Measurements from ENCODE around the gene SF3B2. TPM values are rescaled to one million over a fixed set of nuclear protein-coding genes. Genes with fewer than 3 reads are reported as not detected.
A peak's percentile ranks its signal among the peaks of the same experiment; 100 is the strongest.

Gene SF3B2
- total and polyA plus RNA-seq, 4 donors: 50.5 to 67.6 (median 57.2) TPM

DNA sequence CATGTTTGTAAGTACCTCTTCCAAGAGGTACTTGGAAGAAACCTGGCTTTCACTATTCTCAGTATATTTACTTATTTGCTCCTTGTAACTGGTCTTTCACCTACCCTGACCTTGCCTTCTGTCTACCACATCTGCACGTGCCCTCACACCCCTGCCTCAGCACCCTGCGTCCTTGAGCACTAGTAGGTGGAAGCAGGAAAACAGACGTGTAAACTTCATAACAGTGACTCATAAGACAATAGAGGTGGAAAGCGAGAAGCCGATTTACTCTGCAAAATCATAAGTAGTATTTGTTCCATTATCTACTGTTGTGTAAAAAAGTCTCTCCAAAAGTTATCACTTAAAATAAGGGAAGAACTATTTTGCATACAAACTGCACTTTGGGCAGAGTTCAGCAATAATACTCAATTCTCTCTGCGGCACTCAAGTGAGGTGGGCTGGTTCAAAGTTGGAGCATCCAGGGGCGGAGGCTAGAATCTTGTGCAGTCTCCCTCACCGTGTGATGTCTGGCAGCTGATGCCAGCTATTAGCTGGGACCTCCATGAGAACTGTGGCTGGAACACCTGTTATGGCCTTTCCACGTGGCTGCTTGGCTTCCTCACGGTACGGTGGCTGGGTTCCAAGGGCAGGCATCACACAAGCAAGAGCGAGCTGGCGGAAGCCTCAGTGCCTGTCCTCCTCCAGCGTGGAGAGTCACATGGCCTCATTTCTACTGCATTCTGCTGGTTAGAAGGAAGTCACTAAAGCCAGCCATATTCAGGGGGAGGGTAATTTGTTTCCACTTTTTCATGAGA is 48.3 kb downstream of the SF3B2 start:
- Histone ChIP-seq H3K9ac (ENCODE audit: low read depth in 1 of 2, low read length in 2 of 2) (no peak overlapping the region), H3K27ac (ENCODE audit: low read depth in 1 of 2, low read length in 2 of 2) (peak overlapping the region in 1 of 2 donors; percentile 25), H3K4me3 (ENCODE audit: low read depth in 1 of 3, low read length in 3 of 3) (no peak overlapping the region), H3K36me3 (ENCODE audit: control insufficient read depth in 4 of 4, insufficient read depth in 3 of 4, low read depth in 1 of 4, low read length in 3 of 4) (no peaks in the 10 kb centered on the region), H3K9me3 (ENCODE audit: control insufficient read depth in 4 of 4, low read length in 3 of 4) (no peaks in the 10 kb centered on the region), H3K4me1 (ENCODE audit: control insufficient read depth in 4 of 4, insufficient read depth in 4 of 4, low read length in 3 of 4) (peaks cover 0 to 3% (median 0%) of the 10 kb centered on the region in 4 donors), H3K27me3 (ENCODE audit: control insufficient read depth in 4 of 4, insufficient read depth in 4 of 4, low read length in 3 of 4) (no peaks in the 10 kb centered on the region)
- 54% methylated on average over 14 of the region's 14 CpGs for WGBS
- TF ChIP-seq YY1 (IDR thresholded peaks at IDR 0.05) (peak; percentile 47), JUND (IDR thresholded peaks at IDR 0.05) (no peak), FOXA1 (IDR thresholded peaks at IDR 0.05) (no peak), RAD21 (IDR thresholded peaks at IDR 0.05) (no peak)
- TF ChIP-seq, protein P1, sequence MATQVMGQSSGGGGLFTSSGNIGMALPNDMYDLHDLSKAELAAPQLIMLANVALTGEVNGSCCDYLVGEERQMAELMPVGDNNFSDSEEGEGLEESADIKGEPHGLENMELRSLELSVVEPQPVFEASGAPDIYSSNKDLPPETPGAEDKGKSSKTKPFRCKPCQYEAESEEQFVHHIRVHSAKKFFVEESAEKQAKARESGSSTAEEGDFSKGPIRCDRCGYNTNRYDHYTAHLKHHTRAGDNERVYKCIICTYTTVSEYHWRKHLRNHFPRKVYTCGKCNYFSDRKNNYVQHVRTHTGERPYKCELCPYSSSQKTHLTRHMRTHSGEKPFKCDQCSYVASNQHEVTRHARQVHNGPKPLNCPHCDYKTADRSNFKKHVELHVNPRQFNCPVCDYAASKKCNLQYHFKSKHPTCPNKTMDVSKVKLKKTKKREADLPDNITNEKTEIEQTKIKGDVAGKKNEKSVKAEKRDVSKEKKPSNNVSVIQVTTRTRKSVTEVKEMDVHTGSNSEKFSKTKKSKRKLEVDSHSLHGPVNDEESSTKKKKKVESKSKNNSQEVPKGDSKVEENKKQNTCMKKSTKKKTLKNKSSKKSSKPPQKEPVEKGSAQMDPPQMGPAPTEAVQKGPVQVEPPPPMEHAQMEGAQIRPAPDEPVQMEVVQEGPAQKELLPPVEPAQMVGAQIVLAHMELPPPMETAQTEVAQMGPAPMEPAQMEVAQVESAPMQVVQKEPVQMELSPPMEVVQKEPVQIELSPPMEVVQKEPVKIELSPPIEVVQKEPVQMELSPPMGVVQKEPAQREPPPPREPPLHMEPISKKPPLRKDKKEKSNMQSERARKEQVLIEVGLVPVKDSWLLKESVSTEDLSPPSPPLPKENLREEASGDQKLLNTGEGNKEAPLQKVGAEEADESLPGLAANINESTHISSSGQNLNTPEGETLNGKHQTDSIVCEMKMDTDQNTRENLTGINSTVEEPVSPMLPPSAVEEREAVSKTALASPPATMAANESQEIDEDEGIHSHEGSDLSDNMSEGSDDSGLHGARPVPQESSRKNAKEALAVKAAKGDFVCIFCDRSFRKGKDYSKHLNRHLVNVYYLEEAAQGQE (IDR thresholded peaks at IDR 0.05): no peak
- TF ChIP-seq, protein P2, sequence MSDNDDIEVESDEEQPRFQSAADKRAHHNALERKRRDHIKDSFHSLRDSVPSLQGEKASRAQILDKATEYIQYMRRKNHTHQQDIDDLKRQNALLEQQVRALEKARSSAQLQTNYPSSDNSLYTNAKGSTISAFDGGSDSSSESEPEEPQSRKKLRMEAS (IDR thresholded peaks at IDR 0.05): peak; percentile 24
- DNase-seq (ENCODE audit: low spot score): no peak

DNA sequence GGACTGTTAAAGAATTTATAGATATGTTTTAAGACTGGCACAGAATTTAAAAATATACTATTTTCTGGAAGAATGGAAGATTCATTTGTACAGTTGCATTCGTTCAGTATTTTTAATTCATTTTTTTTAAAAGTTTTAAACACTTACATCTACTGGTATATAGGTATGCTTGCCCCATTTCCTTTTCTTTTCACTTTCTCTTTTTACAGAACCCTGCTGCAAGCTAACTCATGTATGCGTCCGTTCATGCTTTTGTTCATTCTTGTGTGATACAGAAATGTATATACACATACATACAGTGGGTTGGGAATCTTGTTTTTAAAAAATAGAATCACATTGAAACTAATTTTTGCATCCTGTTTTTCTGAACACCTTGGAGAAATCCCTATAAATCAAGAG is 48.9 kb downstream of the SF3B2 start:
- no peak for DNase-seq (ENCODE audit: low spot score)
- 79% methylated on average over 3 of the region's 3 CpGs for WGBS
- no peak overlapping the region for H3K9ac ChIP-seq (ENCODE audit: low read depth in 1 of 2, low read length in 2 of 2)
- H3K9me3 ChIP-seq (ENCODE audit: control insufficient read depth in 4 of 4, low read length in 3 of 4): no peaks in the 10 kb centered on the region
- H3K27me3 ChIP-seq (ENCODE audit: control insufficient read depth in 4 of 4, insufficient read depth in 4 of 4, low read length in 3 of 4): no peaks in the 10 kb centered on the region
- no peak overlapping the region for H3K4me3 ChIP-seq (ENCODE audit: low read depth in 1 of 3, low read length in 3 of 3)
- H3K36me3 ChIP-seq (ENCODE audit: control insufficient read depth in 4 of 4, insufficient read depth in 3 of 4, low read depth in 1 of 4, low read length in 3 of 4): no peaks in the 10 kb centered on the region
- peak overlapping the region in 1 of 2 donors; percentile 25 for H3K27ac ChIP-seq (ENCODE audit: low read depth in 1 of 2, low read length in 2 of 2)
- TF ChIP-seq HNF4G (IDR thresholded peaks at IDR 0.05) (no peak), FOXA1 (IDR thresholded peaks at IDR 0.05) (no peak), JUND (IDR thresholded peaks at IDR 0.05) (no peak), NR2F2 (IDR thresholded peaks at IDR 0.05) (no peak), TAF1 (conservative IDR thresholded peaks at IDR 0.05) (no peak), SP1 (IDR thresholded peaks at IDR 0.05) (no peak), YY1 (IDR thresholded peaks at IDR 0.05) (no peak), FOXA2 (IDR thresholded peaks at IDR 0.05) (no peak)
- TF ChIP-seq, protein P3, sequence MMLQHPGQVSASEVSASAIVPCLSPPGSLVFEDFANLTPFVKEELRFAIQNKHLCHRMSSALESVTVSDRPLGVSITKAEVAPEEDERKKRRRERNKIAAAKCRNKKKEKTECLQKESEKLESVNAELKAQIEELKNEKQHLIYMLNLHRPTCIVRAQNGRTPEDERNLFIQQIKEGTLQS (IDR thresholded peaks at IDR 0.05): no peak
- TF ChIP-seq, protein P4, sequence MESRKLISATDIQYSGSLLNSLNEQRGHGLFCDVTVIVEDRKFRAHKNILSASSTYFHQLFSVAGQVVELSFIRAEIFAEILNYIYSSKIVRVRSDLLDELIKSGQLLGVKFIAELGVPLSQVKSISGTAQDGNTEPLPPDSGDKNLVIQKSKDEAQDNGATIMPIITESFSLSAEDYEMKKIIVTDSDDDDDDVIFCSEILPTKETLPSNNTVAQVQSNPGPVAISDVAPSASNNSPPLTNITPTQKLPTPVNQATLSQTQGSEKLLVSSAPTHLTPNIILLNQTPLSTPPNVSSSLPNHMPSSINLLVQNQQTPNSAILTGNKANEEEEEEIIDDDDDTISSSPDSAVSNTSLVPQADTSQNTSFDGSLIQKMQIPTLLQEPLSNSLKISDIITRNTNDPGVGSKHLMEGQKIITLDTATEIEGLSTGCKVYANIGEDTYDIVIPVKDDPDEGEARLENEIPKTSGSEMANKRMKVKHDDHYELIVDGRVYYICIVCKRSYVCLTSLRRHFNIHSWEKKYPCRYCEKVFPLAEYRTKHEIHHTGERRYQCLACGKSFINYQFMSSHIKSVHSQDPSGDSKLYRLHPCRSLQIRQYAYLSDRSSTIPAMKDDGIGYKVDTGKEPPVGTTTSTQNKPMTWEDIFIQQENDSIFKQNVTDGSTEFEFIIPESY (IDR thresholded peaks at IDR 0.05): no peak
- TF ChIP-seq, protein P1 (IDR thresholded peaks at IDR 0.05): no peak
- TF ChIP-seq, protein P2 (IDR thresholded peaks at IDR 0.05): no peak
- peaks cover 0 to 3% (median 0%) of the 10 kb centered on the region in 4 donors for H3K4me1 ChIP-seq (ENCODE audit: control insufficient read depth in 4 of 4, insufficient read depth in 4 of 4, low read length in 3 of 4)

Data from liver (tissue), 9 donors.